GM19099 (cell line): ENCODE results near the gene ACVRL1.

Experiments used
- POLR2A ChIP-seq: IDR thresholded peaks from 3 replicates; pipeline ENCODE4 v1.6.1; 2011; ENCODE audit warnings: low read depth; ENCODE audit not compliant: insufficient read length; ENCODE audit errors: extremely low read depth

The ACVRL1 gene

DNA sequence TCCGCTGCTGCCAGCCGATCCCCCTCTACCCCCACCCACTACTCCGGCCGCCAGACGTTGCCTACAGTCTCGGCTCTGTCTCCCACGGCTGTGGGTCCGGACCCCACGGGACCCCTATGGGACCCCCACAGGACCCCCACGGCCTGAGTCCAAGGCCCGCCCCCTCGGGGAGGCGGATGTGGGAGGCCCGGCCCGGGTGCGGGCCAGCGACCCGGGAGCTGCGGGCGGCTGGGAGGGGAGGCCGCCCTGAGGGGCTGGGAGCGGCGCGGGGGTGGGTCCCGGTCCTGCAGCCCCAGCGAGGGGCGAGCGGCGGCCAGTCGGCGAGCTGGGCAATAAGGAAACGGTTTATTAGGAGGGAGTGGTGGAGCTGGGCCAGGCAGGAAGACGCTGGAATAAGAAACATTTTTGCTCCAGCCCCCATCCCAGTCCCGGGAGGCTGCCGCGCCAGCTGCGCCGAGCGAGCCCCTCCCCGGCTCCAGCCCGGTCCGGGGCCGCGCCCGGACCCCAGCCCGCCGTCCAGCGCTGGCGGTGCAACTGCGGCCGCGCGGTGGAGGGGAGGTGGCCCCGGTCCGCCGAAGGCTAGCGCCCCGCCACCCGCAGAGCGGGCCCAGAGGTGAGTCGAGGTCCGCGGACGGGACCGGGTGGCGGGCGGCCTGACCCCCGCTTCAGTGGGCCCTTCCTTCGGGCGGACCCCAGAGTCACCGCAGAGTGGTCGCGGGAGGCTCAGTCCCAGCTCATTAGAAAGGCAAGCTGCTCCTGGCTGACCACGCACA lies at the start of gene ACVRL1:
Gene ACVRL1 (plus strand): TSS at position 422 of the 773 bp plus-strand sequence. CDS start 4,971 bp downstream, outside the sequence.
- no peak for TF ChIP-seq POLR2A

DNA sequence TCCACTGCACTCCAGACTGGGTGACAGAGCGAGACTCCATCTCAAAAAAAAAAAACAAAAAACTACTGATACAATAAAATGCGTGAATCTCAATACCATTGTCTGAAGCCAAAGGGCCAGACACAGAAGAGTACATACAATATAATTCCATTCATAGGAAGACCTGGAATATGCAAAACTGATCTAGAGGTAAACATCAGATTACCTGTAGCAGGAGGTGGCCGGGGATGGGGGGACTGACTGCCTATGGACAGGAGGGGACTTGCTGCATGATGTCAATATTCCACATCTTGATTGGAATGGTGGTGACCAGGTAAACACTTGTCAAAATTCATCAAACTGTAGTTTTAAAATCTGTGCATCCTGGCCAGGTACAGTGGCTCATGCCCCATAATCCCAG lies 46.3 kb upstream of the ACVRL1 start:
- TF ChIP-seq POLR2A: no peak

- no peak for TF ChIP-seq POLR2A
Measured at GRCh38 chr12:51862947-51863346, 44.4 kb upstream of the ACVRL1 start.

DNA sequence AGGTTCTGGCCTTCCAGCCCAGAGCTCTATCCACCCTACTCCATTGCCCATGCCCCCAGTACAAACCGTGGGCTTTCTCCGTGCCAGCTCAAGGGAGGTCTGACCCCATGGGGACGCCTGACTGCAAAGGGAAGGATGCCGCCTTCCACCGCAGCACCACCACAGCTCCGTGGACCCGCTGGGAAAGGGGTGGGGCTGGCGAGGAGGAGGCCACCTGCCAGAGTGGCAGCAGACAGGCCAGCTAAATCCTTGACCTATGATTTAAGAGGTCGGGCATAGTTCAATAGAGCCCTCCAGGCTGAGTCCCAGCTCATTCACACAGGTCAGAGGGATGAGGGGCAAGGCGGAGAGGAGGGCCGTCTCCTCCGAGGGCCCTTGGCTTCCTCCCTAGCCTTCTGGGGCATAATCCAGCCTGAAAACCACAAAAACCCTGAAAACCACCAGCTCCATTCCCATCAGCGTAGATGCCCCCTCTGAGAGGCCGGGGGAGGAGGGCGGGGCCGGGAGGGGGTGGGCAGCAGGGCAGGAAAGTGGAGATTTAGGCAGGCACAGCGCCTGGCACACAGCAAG lies 43.9 kb upstream of the ACVRL1 start:
- TF ChIP-seq POLR2A: no peak

GRCh38 chr12:51863933-51864832 lies 43.1 kb upstream of the ACVRL1 start:
- no peak for TF ChIP-seq POLR2A

DNA sequence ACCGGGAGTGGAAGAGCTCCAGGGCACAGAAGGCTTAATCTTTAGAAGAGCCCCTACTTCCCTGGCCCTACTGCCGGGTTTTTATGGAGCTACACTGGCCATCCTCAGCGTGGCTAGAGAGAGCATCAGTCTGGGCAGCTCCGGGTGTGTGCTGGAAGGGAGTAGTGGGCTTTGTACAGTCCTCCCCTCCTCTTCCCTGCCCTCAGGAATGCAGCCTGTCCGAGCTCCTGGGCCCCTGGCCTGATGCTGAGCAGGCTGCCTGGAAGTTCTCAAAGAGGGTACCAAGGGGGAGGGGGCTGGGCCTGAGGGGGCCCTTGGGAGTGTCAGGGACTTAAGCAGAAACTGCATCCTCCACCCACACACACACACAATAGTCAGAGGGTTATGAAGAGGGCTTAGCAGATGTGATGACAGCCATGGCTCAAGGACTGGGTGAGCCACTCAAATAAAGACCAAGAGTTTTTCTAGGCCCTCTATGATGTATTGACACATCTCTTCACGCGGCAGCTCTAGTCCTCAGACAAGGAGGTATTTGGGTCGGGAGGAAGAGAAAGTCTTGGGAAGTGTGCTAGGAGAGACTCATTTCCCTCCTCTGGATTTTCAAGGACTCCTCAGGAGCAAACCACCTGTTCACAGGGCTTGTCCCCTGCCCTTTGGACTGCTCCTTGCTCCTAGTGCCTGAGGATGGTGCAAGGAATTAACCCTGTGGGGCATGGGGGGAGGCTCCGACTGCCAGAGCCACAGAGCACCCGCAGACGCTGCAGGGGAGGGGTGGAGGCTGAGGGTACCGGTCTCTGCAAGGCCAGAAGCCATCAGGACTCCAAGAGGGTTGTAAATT lies 42.3 kb upstream of the ACVRL1 start:
- TF ChIP-seq POLR2A: no peak

GRCh38 chr12:51865757-51866270 lies 41.5 kb upstream of the ACVRL1 start:
- TF ChIP-seq POLR2A: no peak

DNA sequence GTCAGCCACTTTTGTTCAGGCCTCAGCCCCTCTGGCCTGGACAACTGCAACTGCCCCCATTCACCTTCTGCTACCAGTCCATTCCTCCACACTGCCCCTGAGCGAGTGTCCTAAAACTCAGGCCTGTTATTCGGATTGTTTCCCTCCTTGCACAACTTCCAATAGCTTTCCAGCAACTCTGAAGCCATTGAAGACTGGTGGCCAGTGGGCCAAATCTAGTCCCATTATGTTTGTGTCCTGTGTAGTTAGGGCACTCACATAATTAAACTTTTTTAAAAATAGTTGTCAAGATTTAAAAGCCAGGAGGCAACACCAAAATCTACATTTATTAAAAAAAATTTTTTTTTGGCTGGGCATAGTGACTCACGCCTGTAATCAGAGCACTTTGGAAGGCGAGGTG lies 41.0 kb upstream of the ACVRL1 start:
- no peak for TF ChIP-seq POLR2A

DNA sequence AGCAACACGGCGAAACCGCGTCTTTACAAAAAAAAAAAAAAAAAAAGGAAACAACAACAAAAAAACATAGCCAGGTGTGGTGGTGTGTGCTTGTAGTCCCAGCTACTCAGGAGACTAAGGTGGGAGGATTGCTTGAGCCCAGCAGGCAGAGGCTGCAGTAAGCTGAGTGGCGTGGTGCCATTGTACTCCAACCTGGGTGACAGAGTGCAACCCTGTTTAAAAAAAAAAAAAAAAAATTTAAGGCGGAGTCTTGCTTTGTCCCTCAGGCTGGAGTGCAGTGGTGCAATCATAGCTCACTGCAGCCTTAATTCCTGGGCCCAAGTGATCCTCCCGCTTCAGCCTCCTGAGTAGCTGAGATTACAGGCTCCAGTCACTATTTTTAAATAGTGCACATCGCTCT lies 40.5 kb upstream of the ACVRL1 start:
- TF ChIP-seq POLR2A: no peak

DNA sequence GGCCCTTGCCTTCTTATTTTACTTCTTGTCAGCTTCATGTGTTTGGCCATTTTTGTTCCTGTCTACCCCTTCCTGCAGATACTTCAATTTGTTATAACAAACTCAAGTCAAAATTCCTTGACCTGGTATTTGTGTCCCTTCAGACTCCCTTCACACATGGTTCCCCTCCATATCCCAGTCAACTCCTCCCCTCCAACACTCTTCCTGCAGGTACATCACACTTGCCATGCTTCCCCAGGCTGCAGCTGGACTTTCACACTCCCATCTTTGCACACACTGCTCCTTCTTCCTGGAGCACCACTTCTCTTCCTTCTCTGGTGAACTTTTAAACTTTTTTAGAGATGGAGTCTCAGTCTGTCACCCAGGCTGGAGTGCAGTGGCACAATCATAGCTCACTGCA lies 39.9 kb upstream of the ACVRL1 start:
- no peak for TF ChIP-seq POLR2A

DNA sequence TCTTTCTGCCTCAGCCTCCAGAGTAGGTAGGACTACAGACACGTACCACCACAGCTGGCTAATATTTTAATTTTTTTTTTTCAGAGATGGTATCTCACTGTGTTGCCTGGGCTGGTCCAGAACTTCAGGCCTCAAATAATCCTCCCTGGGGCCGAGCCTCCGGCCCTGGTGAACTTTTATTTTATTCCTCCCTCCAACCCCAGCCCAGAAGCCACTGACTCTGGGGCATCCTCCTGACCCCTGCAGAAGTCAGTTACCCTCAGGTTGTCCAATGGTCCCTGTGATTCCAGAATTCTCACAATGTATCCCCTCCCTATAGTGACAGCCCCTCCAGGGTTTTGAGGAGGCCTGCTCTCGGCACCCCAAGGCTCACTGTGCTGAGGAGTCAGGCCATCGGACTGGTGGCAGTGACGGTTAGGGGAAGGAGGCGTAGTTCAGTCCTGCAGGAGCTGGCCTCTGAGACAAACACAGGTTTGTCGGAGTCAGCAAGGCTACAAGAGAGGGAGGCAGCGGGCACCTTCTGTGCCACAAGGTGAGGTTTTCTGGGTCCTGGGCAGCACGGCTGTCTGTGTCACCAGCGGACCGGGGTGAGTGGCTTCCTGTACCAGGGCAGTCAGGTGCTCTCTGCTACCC lies 39.4 kb upstream of the ACVRL1 start:
- no peak for TF ChIP-seq POLR2A

- TF ChIP-seq POLR2A: no peak
Measured at GRCh38 chr12:51868821-51869495, 38.3 kb upstream of the ACVRL1 start.

DNA sequence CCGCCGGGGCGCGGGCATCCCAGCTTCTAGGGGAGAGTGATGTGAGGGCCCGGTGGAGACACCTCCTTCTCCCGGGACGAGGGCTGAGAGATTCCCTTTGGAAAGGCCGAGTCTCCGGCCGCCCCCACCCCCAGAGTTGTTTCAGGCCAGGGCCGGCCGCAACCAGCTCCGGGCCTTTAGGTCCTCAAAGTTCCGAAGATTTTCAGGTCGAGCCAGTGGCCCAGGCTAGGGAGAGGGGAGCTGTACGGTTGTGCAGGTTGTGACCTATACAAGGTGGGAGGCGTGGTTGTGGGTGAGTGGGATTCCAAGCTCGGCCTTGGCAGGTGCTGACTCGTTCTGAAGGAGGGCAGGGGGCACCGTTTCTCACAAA lies 37.8 kb upstream of the ACVRL1 start:
- TF ChIP-seq POLR2A: no peak

GRCh38 chr12:51869931-51870330 lies 37.4 kb upstream of the ACVRL1 start:
- no peak for TF ChIP-seq POLR2A
